GM12892 (cell line): ENCODE measurements around the gene PLEKHG1.

Experiments used
- POLR2A ChIP-seq: IDR thresholded peaks from 2 replicates; pipeline ENCODE4 v1.6.1; 2011; ENCODE audit warnings: low read depth, low read length, control low read depth
- POLR2AphosphoS5 ChIP-seq: IDR thresholded peaks from 2 replicates; pipeline ENCODE4 v1.6.1; 2011; ENCODE audit warnings: low read depth, low read length, control low read depth

- no peak for TF ChIP-seq POLR2A
- no peak for TF ChIP-seq POLR2AphosphoS5
These were observed 15.1 kb upstream of the PLEKHG1 start for GRCh38 chr6:150584596-150584995.
